Heart right ventricle (tissue), 16 donors: ENCODE measurements around the gene CBARP. TPM values are rescaled to one million over a fixed set of nuclear protein-coding genes. Genes with fewer than 3 reads are reported as not detected.

ENCODE experiments used
- ATAC-seq, 8 donors: fragments of 200-7000 bp; cut with Tn5 transposase; one replicate each; pipeline ENCODE4 v1.9.1; 2020; ENCODE audit warnings: mild to moderate bottlenecking in 8 of 8, moderate library complexity in 8 of 8, moderate number of reproducible peaks in 1 of 8
- DNase-seq, 2 donors: peaks; one replicate each; pipeline ENCODE4 v3.0.0-alpha.2; 2020
- H3K27ac ChIP-seq, 10 donors: fragments of 200-600 bp; sonication (generic) in 2 of 10; one replicate each; pipeline versions ENCODE4 v1.5.0 to v1.8.0; 2020 to 2022; ENCODE audit warnings: mild to moderate bottlenecking in 3 of 10
- H3K27me3 ChIP-seq, 7 donors: fragments of 200-600 bp; one replicate each; pipeline ENCODE4 v1.8.0; 2021 to 2022; ENCODE audit warnings: mild to moderate bottlenecking in 2 of 7
- H3K36me3 ChIP-seq, 9 donors: fragments of 200-600 bp; sonication (generic) in 1 of 9; one replicate each; pipeline versions ENCODE4 v1.5.0 to v1.8.0; 2020 to 2022; ENCODE audit warnings: mild to moderate bottlenecking in 2 of 9
- H3K4me1 ChIP-seq, 9 donors: fragments of 200-600 bp; sonication (generic) in 1 of 9; one replicate each; pipeline versions ENCODE4 v1.5.0 to v1.8.0; 2020 to 2022; ENCODE audit warnings: mild to moderate bottlenecking in 4 of 9
- H3K4me3 ChIP-seq, 10 donors: fragments of 200-600 bp; sonication (generic) in 2 of 10; one replicate each; pipeline versions ENCODE4 v1.5.0 to v1.8.0; 2020 to 2022; ENCODE audit warnings: mild to moderate bottlenecking in 7 of 10, moderate library complexity in 2 of 10
- H3K9me3 ChIP-seq, 11 donors: fragments of 200-600 bp in 10 of 11; sonication (generic) in 2 of 11; one replicate each; pipeline versions ENCODE4 v1.5.0 to v1.8.0; 2013 to 2022; ENCODE audit warnings: mild to moderate bottlenecking in 2 of 11, control low read depth in 1 of 11, moderate library complexity in 1 of 11
- CTCF ChIP-seq, 9 donors: fragments of 200-600 bp; sonication (generic) in 2 of 9; IDR thresholded peaks; one replicate each; pipeline versions ENCODE4 v1.5.0 to v1.8.0; 2021 to 2022; ENCODE audit warnings: antibody characterized with exemption in 9 of 9, mild to moderate bottlenecking in 5 of 9, moderate library complexity in 1 of 9
- WGBS, 2 donors: extraction: QIAGEN DNeasy Blood & Tissue Kit; methylation state at CpG; one replicate each; pipeline ENCODE4 v1.1.7; 2013; ENCODE audit warnings: inconsistent platforms in 1 of 2; 5-methylcytosine and 5-hydroxymethylcytosine counted together
- intact Hi-C, 10 donors: fragments of 100-400 bp; cut with DNase I; formaldehyde crosslinking; loops; one replicate each; pipeline versions ENCODE4 v1.11.1 to v1.14.2; 2022
- polyA plus RNA-seq, 2 donors: library from polyadenylated mRNA; stranded (reverse); fragments of 200-250 nt; gene quantifications; one replicate each; pipeline ENCODE4 v1.2.3, GENCODE V29; 2013
- total RNA-seq, 10 donors: library from RNA; stranded (reverse); fragmentation: NEBNext Ultra II Directional in 3 of 10; extraction: Animal tissue kit (Norgen Biotek cat#: 25700) in 3 of 10; gene quantifications; one replicate each; pipeline versions ENCODE4 v1.2.1 to v1.2.4, GENCODE V29; 2021 to 2023
- donor health status: Arrhythmogenic right ventricular cardiomyopathy.
- donor health status: ischemic (EF 13 %, LVEDD 7.1; RV severe dilation, severe dysfunction).
- donor health status: healthy with polysubstance abuse.
- donor health status: DM: no; HTN: yes; CAD: no.
- donor health status: DM: no; HTN: no; CAD: no.
- donor health status: ischemic (EF 25% LVEDD 6.9; RV normal size, moderate dysfunction).
- donor health status: ischemic (EF 25% LVEDD 5.7; RV mildly dilated, moderate dysfunction).
- donor health status: healthy.
- donor health status: DM: yes; HTN: yes; CAD: no.
- donor health status: Ischemic cardiomyopathy.
- donor health status: ischemic (EF 35%, LVEDD 5.7; RV mildly dilated, moderate dysfunction).
- donor health status: nonischemic (EF 11% LVEDD 7.7; RV severe dilation, severe dysfunction).
- donor health status: DM: yes; HTN: yes; CAD: no.
- donor health status: PGD.
- donor health status: ischemic (EF 29% LVEDD 5.4; RV normal size, mild dysfunction).
- donor health status: nonischemic (EF 23%, LVEDD 6.1; RV moderate dilation, normal function).

CBARP gene
- total and polyA plus RNA-seq, 12 donors = 0.73 to 2.2 (median 1.3) TPM

GRCh38 chr19:1226522-1227303 lies 11.1 kb downstream of the CBARP start:
- Histone ChIP-seq H3K4me1 (peaks cover 2 to 21% (median 8%) of the 10 kb centered on the region in 9 donors), H3K4me3 (no peak overlapping the region), H3K36me3 (peaks cover 0 to 67% (median 30%) of the 10 kb centered on the region in 9 donors), H3K9me3 (no peaks in the 10 kb centered on the region), H3K27me3 (no peaks in the 10 kb centered on the region), H3K27ac (no peak overlapping the region)
- intact Hi-C loops = no loop called here
- 95 to 96% methylated on average over 49 to 50 of the region's 50 CpGs for WGBS, 2 donors
- ATAC-seq (no peak), DNase-seq (no peak)
- no peak for TF ChIP-seq CTCF (IDR thresholded peaks at IDR 0.05)

- peaks cover 5 to 26% (median 12%) of the 10 kb centered on the region in 9 donors for H3K4me1 ChIP-seq
- ATAC-seq (no peak), DNase-seq (no peak)
- intact Hi-C loops = no loop called here
- H3K27me3 ChIP-seq = no peaks in the 10 kb centered on the region
- peaks cover 0 to 72% (median 35%) of the 10 kb centered on the region in 9 donors for H3K36me3 ChIP-seq
- no peak overlapping the region for H3K27ac ChIP-seq
- TF ChIP-seq CTCF (IDR thresholded peaks at IDR 0.05) = no peak
- H3K4me3 ChIP-seq = no peak overlapping the region
- H3K9me3 ChIP-seq = no peaks in the 10 kb centered on the region
- WGBS, 2 donors = 92 to 94% methylated on average over 11 of the region's 11 CpGs
Measured at GRCh38 chr19:1226227-1226518, 11.6 kb downstream of the CBARP start.

GRCh38 chr19:1225440-1226226 lies 12.2 kb downstream of the CBARP start:
- ATAC-seq = no peak
- intact Hi-C loops = no loop called here
- peaks cover 5 to 31% (median 18%) of the 10 kb centered on the region in 9 donors for H3K4me1 ChIP-seq
- H3K36me3 ChIP-seq = peaks cover under 1 to 78% (median 40%) of the 10 kb centered on the region in 9 donors
- H3K4me3 ChIP-seq = no peak overlapping the region
- TF ChIP-seq CTCF (IDR thresholded peaks at IDR 0.05) = no peak
- no peaks in the 10 kb centered on the region for H3K9me3 ChIP-seq
- 89 to 90% methylated on average over 29 of the region's 29 CpGs for WGBS, 2 donors
- no peaks in the 10 kb centered on the region for H3K27me3 ChIP-seq
- no peak overlapping the region for H3K27ac ChIP-seq
- no peak for DNase-seq

- intact Hi-C loops = no loop called here
- peaks cover 5 to 38% (median 26%) of the 10 kb centered on the region in 9 donors for H3K4me1 ChIP-seq
- 89 to 92% methylated on average over 16 of the region's 16 CpGs for WGBS, 2 donors
- DNase-seq (no peak), ATAC-seq (no peak)
- no peak overlapping the region for H3K27ac ChIP-seq
- H3K4me3 ChIP-seq = no peak overlapping the region
- peaks cover 7 to 85% (median 42%) of the 10 kb centered on the region in 9 donors for H3K36me3 ChIP-seq
- no peaks in the 10 kb centered on the region for H3K27me3 ChIP-seq
- no peak for TF ChIP-seq CTCF (IDR thresholded peaks at IDR 0.05)
- no peaks in the 10 kb centered on the region for H3K9me3 ChIP-seq
Measured at GRCh38 chr19:1224847-1225246, 13.0 kb downstream of the CBARP start.
